GM18858 (cell line): ENCODE data around the gene EMILIN2.
"Not testable (repeated sequence)": the region's sequence is repeated elsewhere in the genome, so short reads cannot be mapped to it uniquely, and the experiment has no call there.

Experiments
- ATAC-seq: cut with Tn5 transposase; IDR thresholded peaks from one replicate; pipeline ENCODE4 v1.9.1; 2021; ENCODE audit not compliant: unreplicated experiment

The EMILIN2 gene

GRCh38 chr18:2846636-2847316 lies at the start of gene EMILIN2:
EMILIN2 (plus strand) TSS chr18:2847006; CDS start chr18:2847189, 183 bp downstream.
- ATAC-seq: no peak

- peak; percentile 75 for ATAC-seq
Observed at GRCh38 chr18:2797951-2798350, 48.9 kb upstream of the EMILIN2 start.

GRCh38 chr18:2799369-2799768 lies 47.4 kb upstream of the EMILIN2 start:
- ATAC-seq: no peak

- ATAC-seq: no peak
Observed at GRCh38 chr18:2805970-2806943, 40.5 kb upstream of the EMILIN2 start.

GRCh38 chr18:2808640-2809039 lies 38.2 kb upstream of the EMILIN2 start:
- not testable (repeated sequence) for ATAC-seq

GRCh38 chr18:2809666-2810183 lies 37.1 kb upstream of the EMILIN2 start:
- ATAC-seq: not testable (repeated sequence)

- ATAC-seq: no peak
Observed at GRCh38 chr18:2811416-2811815, 35.4 kb upstream of the EMILIN2 start.

GRCh38 chr18:2814928-2815327 lies 31.9 kb upstream of the EMILIN2 start:
- no peak for ATAC-seq

GRCh38 chr18:2818281-2818680 lies 28.5 kb upstream of the EMILIN2 start:
- ATAC-seq: no peak

- ATAC-seq: no peak
Observed at GRCh38 chr18:2821695-2822094, 25.1 kb upstream of the EMILIN2 start.

GRCh38 chr18:2822213-2822921 lies 24.4 kb upstream of the EMILIN2 start:
- ATAC-seq: no peak

GRCh38 chr18:2823202-2823601 lies 23.6 kb upstream of the EMILIN2 start:
- no peak for ATAC-seq

- no peak for ATAC-seq
Observed at GRCh38 chr18:2823966-2824365, 22.8 kb upstream of the EMILIN2 start.

- no peak for ATAC-seq
Observed at GRCh38 chr18:2824865-2825264, 21.9 kb upstream of the EMILIN2 start.

GRCh38 chr18:2825613-2826175 lies 21.1 kb upstream of the EMILIN2 start:
- no peak for ATAC-seq

GRCh38 chr18:2826581-2826980 lies 20.2 kb upstream of the EMILIN2 start:
- no peak for ATAC-seq

GRCh38 chr18:2827061-2827460 lies 19.7 kb upstream of the EMILIN2 start:
- no peak for ATAC-seq

- ATAC-seq: not testable (repeated sequence)
Observed at GRCh38 chr18:2836118-2836517, 10.7 kb upstream of the EMILIN2 start.

- ATAC-seq: not testable (repeated sequence)
Observed at GRCh38 chr18:2837290-2837689, 9.5 kb upstream of the EMILIN2 start.

GRCh38 chr18:2839202-2839601 lies 7.6 kb upstream of the EMILIN2 start:
- ATAC-seq: no peak

- no peak for ATAC-seq
Observed at GRCh38 chr18:2840521-2840920, 6.3 kb upstream of the EMILIN2 start.
